SK-N-MC (cell line): ENCODE results near the gene CDH4.
"Not testable (repeated sequence)": the region's sequence is repeated elsewhere in the genome, so short reads cannot be mapped to it uniquely, and the experiment has no call there.

Experiments
- DNase-seq: peaks from one replicate; pipeline ENCODE4 v3.0.0-alpha.2; 2011; ENCODE audit warnings: low read depth, low spot score
- H3K27ac ChIP-seq: fragments of 200-600 bp; sonication (generic); 2 replicates; pipeline ENCODE4 v1.5.1; 2016; ENCODE audit warnings: mixed run types
- H3K36me3 ChIP-seq: fragments of 200-600 bp; sonication (generic); 2 replicates; pipeline ENCODE4 v1.6.1; 2017; ENCODE audit warnings: antibody characterized with exemption, low read length, mixed read lengths; ENCODE audit not compliant: insufficient read depth
- H3K4me3 ChIP-seq: fragments of 200-600 bp; sonication (generic); 2 replicates; pipeline ENCODE4 v1.5.1; 2016
- H3K9ac ChIP-seq: fragments of 200-600 bp; sonication (generic); 2 replicates; pipeline ENCODE4 v1.8.0; 2017; ENCODE audit warnings: mixed run types, mixed read lengths; ENCODE audit not compliant: insufficient read length
- H3K9me3 ChIP-seq: fragments of 200-600 bp; sonication (generic); 2 replicates; pipeline ENCODE4 v1.6.1; 2017; ENCODE audit warnings: low read depth, mild to moderate bottlenecking, antibody characterized with exemption, low read length, moderate library complexity, mixed read lengths
- EZH2 ChIP-seq: fragments of 200-600 bp; sonication (generic); IDR thresholded peaks from one replicate; pipeline ENCODE4 v1.6.1; 2017; ENCODE audit warnings: antibody characterized with exemption
- FOXP2 ChIP-seq: optimal IDR thresholded peaks from 2 replicates; pipeline ENCODE3; 2011; ENCODE audit warnings: mild to moderate bottlenecking, moderate library complexity; ENCODE audit not compliant: insufficient read depth; ENCODE audit errors: extremely low read length, control extremely low read depth
- POLR2AphosphoS5 ChIP-seq: IDR thresholded peaks from 2 replicates; pipeline ENCODE4 v1.6.1; 2012; ENCODE audit warnings: mild to moderate bottlenecking, low read depth, low read length, borderline replicate concordance

The CDH4 gene

DNA sequence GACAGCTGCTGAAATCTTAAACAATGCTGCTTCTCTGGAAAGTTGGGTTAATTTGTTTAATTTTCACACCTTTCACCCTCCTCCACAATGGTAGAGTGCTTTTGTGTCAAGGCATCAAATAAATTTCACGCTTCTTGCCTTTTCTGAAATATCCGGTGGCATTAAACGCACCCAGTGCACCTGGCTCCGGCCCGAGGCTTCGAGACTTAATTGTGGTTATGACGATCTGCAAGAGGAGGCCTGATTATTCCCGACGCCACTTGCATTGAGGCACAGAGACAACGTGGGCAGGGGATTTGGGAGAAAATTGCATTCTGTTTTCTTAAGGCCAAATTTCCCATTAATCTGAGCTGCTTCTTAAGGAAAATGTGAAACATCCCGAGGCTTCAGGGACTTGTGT is 152.2 kb downstream of the CDH4 start:
- Histone ChIP-seq H3K4me3 (no peak overlapping the region), H3K9ac (no peak overlapping the region), H3K27ac (no peak overlapping the region), H3K36me3 (no peaks in the 10 kb centered on the region), H3K9me3 (no peaks in the 10 kb centered on the region)
- TF ChIP-seq POLR2AphosphoS5 (no peak), FOXP2 (no peak), EZH2 (no peak)
- no peak for DNase-seq

DNA sequence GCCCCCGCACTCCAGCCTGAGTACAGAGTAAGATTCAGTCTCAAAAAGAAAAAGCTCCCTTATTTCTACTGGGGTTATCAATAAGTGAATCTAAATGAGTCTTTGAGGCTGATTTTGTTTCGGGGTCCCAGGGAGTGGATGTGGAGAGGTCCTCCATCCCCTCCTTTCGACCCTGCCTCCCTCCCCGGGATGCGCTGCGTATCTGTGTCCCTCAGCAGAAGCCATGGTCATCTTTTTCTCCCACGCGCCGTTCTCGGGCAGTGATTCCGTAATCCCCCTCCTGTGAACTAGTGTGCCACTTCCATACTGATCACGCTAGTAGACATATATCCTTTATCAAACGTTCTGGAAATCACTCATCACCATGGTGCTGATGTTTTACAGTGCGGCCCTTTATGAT is 152.9 kb downstream of the CDH4 start:
- Histone ChIP-seq H3K36me3 (no peaks in the 10 kb centered on the region), H3K9me3 (no peaks in the 10 kb centered on the region), H3K27ac (no peak overlapping the region), H3K9ac (no peak overlapping the region), H3K4me3 (no peak overlapping the region)
- no peak for TF ChIP-seq FOXP2
- no peak for TF ChIP-seq POLR2AphosphoS5
- TF ChIP-seq EZH2: no peak
- no peak for DNase-seq

DNA sequence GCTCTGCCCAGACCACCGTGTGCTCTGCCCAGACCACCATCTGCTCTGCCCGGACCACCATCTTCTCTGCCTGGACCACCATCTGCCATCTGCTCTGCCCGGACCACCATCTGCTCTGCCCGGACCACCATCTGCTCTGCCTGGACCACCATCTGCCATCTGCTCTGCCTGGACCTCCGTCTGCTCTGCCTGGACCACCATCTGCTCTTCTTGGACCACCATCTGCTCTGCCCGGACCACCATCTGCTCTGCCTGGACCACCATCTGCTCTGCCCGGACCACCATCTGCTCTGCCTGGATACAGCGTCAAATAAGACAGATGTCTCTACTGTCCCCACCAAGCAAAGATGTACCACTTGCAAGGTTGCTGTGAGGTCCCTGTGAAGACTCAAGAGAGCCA is 154.7 kb downstream of the CDH4 start:
- not testable (repeated sequence) for H3K27ac ChIP-seq, DNase-seq

DNA sequence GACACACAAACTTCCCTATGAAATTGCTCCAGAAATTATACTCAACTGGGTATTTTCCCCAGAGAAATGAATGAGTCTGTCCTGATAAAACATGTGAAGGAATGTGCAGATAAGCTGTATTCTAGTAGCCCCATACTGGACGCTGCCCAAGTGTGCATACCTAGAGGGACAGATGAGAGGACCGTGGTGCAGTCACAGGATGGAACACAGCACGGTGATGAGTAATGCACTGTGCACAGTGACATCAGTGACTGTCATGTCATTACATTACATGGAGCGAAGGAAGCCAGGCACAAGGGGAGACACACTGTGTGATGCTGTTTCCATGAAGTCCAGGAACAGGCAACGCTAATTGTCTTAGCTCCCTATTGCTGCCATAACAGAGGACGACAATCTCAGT is 155.5 kb downstream of the CDH4 start:
- TF ChIP-seq POLR2AphosphoS5 (no peak), EZH2 (no peak)
- H3K9ac ChIP-seq: no peak overlapping the region
- H3K9me3 ChIP-seq: no peaks in the 10 kb centered on the region
- H3K36me3 ChIP-seq: no peaks in the 10 kb centered on the region
- no peak overlapping the region for H3K27ac ChIP-seq
- H3K4me3 ChIP-seq: no peak overlapping the region
- DNase-seq: no peak

More for the DNA sequence above, 154.7 kb downstream of the CDH4 start:
- not testable (repeated sequence) for H3K4me3 ChIP-seq, H3K9ac ChIP-seq, H3K9me3 ChIP-seq, H3K36me3 ChIP-seq

DNA sequence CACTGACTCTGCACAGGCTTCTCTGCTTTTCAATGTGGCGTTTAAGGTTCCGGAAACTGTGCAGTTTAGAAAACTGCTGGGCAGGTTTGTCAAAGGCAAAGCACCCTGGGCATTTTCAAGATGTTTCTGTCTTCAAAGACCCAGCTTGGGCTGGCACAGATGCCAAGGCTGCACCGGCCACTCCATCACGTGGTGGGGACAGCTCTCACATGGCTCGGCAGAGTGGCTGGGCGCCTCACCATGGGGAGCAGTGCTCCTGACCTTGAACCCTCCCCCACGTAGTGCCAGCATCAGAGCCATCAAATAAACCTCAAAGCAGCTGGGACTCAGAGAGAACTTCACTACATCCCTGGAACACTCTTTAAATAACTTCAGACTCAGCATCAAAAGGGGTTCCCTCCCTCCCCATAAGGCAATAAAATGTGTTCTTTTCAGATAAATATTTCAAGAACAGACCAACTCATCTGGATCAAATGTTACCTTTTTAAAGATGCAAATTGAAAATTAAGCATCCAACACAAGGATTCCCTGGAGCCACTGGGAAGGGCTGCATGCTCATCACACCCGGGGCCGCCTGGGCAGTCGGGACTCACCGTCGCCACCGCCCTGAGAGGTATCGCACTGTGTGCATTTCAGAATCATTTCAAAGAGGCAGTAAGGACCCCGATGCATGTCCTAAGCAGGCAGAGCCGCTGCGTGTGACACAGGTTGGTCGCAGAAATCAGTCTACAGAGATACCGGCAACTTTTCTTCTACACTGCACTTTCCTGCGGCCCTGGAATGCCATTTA is 157.1 kb downstream of the CDH4 start:
- no peak for TF ChIP-seq EZH2
- no peak for TF ChIP-seq POLR2AphosphoS5
- no peak for TF ChIP-seq FOXP2
- no peak for DNase-seq
- Histone ChIP-seq H3K27ac (no peak overlapping the region), H3K36me3 (no peaks in the 10 kb centered on the region), H3K9me3 (no peaks in the 10 kb centered on the region), H3K4me3 (no peak overlapping the region), H3K9ac (no peak overlapping the region)

DNA sequence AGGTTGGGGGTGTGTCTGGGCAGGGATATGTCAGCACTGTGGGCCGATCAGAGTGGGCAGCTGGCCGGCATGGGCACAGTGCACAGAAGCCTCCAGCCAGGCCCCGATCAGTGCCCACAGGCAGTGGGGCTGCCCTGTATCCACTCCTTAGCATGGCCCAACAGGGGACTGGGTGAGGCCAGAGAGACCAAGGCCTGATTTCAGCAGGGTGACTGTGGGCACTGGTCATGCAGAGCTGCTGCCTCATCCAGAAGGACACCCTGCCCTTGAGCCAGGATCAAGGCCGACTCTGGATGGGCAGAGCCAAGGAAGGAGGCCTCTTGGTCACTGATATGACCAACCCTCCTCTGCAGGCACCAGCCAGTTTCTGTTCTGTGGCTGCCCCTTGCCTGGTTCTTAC is 159.7 kb downstream of the CDH4 start:
- Histone ChIP-seq H3K27ac (no peak overlapping the region), H3K4me3 (no peak overlapping the region), H3K9me3 (no peaks in the 10 kb centered on the region), H3K36me3 (no peaks in the 10 kb centered on the region), H3K9ac (no peak overlapping the region)
- no peak for DNase-seq
- no peak for TF ChIP-seq POLR2AphosphoS5
- no peak for TF ChIP-seq FOXP2
- no peak for TF ChIP-seq EZH2

DNA sequence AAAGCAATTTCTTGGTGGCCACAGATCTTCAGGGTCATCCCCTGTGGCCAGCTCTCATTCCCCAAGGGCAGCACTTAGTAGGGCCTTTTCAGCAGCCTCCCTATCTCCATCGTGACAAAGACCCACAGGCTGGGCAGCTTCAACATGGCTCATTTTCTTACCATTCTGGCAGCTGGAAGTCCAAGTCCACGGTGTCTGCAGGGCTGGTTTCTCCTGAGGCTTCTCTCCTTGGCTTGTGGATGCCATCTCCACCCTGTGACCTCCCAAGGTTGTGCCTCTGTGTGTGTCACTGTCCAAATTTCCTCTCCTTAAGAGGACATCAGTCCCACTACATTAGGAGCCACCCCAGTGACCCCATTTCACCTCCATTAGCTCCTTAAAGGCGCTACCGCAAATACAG is 161.7 kb downstream of the CDH4 start:
- H3K9me3 ChIP-seq: no peaks in the 10 kb centered on the region
- no peaks in the 10 kb centered on the region for H3K36me3 ChIP-seq
- TF ChIP-seq POLR2AphosphoS5: no peak
- TF ChIP-seq FOXP2: no peak
- TF ChIP-seq EZH2: no peak
- H3K9ac ChIP-seq: no peak overlapping the region
- H3K27ac ChIP-seq: no peak overlapping the region
- DNase-seq: no peak
- no peak overlapping the region for H3K4me3 ChIP-seq

DNA sequence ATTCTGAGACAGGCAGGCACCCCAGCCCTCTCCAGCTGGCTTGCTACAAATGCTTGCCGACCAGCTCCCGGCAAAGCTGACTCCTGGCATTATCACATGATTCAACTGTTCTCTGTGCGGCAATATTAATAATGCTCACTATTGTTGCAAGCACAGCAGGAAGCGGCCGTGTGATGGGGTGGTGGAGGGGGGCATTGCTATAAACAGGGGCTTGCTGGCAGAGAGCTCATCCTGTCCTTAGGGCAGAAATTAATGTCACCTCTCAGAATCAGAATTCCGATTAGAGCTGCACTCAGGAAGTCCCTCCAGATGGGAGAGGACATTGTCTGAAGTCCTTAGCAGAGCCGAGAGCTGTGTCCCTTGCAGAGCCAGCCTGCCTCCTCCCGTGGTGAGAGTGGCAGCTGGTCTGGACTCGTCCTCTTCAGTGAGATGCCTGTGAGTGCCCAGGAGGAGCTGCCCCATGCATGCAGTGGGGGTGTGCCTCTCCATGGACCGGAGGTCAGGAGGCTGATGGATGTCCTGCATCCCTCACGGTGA is 162.5 kb downstream of the CDH4 start:
- no peaks in the 10 kb centered on the region for H3K36me3 ChIP-seq
- DNase-seq: no peak
- no peaks in the 10 kb centered on the region for H3K9me3 ChIP-seq
- H3K27ac ChIP-seq: no peak overlapping the region
- TF ChIP-seq POLR2AphosphoS5 (no peak), EZH2 (no peak), FOXP2 (no peak)
- H3K4me3 ChIP-seq: no peak overlapping the region
- H3K9ac ChIP-seq: no peak overlapping the region

DNA sequence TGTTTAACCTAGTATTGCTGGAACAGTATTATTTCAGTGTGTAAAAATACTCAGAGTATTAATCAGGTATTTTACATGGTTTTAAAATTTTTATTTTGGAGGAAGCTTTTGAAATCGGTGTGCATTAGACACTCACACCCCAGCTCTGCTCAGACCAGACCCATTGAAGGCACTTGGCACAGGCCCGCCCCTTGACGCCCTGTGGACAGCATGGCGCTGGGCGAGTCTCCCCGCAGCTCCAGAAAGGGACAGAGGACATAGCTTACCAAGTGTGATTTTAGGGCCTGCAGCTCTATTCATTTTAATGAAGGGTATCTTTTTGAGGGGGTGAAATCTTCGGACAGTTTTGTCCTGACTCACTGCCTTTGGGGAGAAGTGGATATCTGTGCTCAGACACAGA is 164.5 kb downstream of the CDH4 start:
- no peak for DNase-seq
- TF ChIP-seq POLR2AphosphoS5: no peak
- no peak for TF ChIP-seq FOXP2
- no peak for TF ChIP-seq EZH2
- no peaks in the 10 kb centered on the region for H3K36me3 ChIP-seq
- no peak overlapping the region for H3K27ac ChIP-seq
- no peak overlapping the region for H3K9ac ChIP-seq
- H3K9me3 ChIP-seq: no peaks in the 10 kb centered on the region
- H3K4me3 ChIP-seq: no peak overlapping the region
